Tibial artery (tissue), 4 donors: ENCODE results near the gene PLXNB1.

ENCODE experiments used
- DNase-seq, 2 donors: peaks; one replicate each; pipeline ENCODE4 v3.0.0-alpha.2; 2019
- H3K27ac ChIP-seq, 2 donors: fragments of 200-600 bp; sonication (generic) in 1 of 2; 1 replicate in 1 of 2; 2 replicates in 1 of 2; pipeline ENCODE4 v1.5.1; 2018 to 2019; ENCODE audit warnings: mild to moderate bottlenecking in 1 of 2
- H3K27me3 ChIP-seq, 2 donors: fragments of 200-600 bp; sonication (generic) in 1 of 2; one replicate each; pipeline versions ENCODE4 v1.5.1 to v1.6.0; 2016 to 2019
- H3K36me3 ChIP-seq, 3 donors: fragments of 200-600 bp; sonication (generic) in 2 of 3; one replicate each; pipeline ENCODE4 v1.5.1; 2016 to 2019; ENCODE audit warnings: mild to moderate bottlenecking in 2 of 3
- H3K4me1 ChIP-seq, 4 donors: fragments of 200-600 bp; sonication (generic) in 2 of 4; 1 replicate in 3 of 4; 2 replicates in 1 of 4; pipeline ENCODE4 v1.5.1; 2016 to 2019
- H3K4me3 ChIP-seq, 2 donors: fragments of 200-600 bp; sonication (generic) in 1 of 2; 1 replicate in 1 of 2; 2 replicates in 1 of 2; pipeline ENCODE4 v1.5.1; 2018 to 2019; ENCODE audit warnings: mild to moderate bottlenecking in 2 of 2
- H3K9me3 ChIP-seq, 3 donors: fragments of 200-600 bp; sonication (generic) in 1 of 3; one replicate each; pipeline ENCODE4 v1.5.1; 2016 to 2019
- CTCF ChIP-seq, 2 experiments: fragments of 200-600 bp in 1 of 2; fragments of 450-650 bp in 1 of 2; IDR thresholded peaks; one replicate each; pipeline ENCODE4 v1.5.1; 2017 to 2019; ENCODE audit warnings: antibody characterized with exemption in 2 of 2, mild to moderate bottlenecking in 1 of 2, moderate library complexity in 1 of 2
- intact Hi-C: fragments of 100-400 bp; cut with DNase I; formaldehyde crosslinking; loops from one replicate; pipeline ENCODE4 v1.15.0; 2023; ENCODE audit warnings: low total_unique reads

Gene PLXNB1

DNA sequence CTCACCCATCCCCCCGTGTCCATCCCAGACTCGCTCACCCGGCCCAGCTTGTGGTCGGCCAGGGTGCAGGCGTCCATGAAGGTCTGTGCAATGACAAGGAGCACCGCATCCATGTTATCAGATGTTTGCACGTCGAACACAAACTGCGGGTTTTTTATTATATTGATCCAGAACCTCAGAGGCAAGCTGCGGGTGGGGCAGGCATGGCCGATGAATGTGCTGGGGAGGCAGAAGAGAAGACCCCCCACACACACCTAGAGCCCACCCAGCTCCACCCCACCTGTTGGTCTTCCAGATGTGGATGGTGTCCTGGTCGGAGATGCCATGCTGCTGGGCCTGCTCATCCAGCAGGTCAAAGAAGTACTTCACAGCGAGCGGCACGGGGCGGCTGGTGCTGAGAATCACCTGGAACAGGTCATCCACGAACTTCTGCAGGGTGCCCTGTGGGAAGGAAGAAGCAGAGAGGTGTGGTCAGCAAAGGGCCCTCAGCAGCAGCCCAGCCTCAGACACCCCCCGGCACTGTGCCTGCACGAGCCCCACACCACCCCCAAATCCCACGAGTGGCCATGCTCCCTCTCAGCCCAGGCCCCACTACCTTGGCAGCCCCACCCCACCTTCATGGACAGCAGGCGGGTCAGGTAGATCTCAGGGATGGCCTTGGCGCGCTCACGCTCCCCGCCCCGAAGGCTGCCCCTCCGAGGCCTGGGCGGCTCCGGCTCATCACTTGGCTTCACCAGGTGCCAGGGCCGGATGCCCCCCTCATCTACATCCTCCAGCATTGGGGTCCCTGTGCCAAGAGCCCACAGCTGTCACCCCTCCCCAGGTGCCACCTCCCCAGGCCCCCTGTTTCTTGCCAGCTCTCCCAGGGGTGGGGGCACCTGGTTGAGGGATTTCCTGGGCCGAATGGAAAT is 20.3 kb downstream of the PLXNB1 start:
- Histone ChIP-seq H3K4me3 (no peak overlapping the region), H3K27ac (peak overlapping the region; percentile 84 to 85), H3K27me3 (no peaks in the 10 kb centered on the region), H3K4me1 (peaks cover 0 to 37% (median 22%) of the 10 kb centered on the region in 4 donors), H3K36me3 (peaks cover 87 to 100% (median 99%) of the 10 kb centered on the region in 3 donors), H3K9me3 (no peaks in the 10 kb centered on the region)
- TF ChIP-seq CTCF (IDR thresholded peaks at IDR 0.05): no peak
- intact Hi-C loops: no loop called here
- peak; percentile 16 to 64 for DNase-seq

DNA sequence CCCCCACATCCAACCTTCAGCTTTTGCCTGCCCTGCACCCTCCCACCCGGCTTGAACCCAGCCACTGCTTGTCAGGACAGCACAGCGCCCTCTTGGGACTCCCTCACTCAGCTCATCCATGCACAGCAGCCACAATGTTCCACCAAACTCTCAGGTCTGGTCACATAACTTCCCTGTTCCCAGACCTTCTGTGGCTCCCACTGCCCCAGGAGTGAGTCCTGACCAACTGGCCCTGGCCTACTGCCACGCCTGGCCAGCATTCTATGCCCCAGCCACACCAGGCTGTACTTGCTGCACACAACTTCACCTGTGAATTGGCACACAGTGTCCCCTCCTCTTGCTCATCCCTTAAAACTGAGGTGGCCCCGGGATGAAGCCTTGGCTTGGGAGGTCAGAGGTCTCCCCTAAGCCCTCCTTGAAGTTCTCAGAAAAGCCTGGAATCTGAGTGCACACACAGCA is 21.0 kb downstream of the PLXNB1 start:
- Histone ChIP-seq H3K27me3 (no peaks in the 10 kb centered on the region), H3K9me3 (no peaks in the 10 kb centered on the region), H3K36me3 (peaks cover 86 to 100% (median 99%) of the 10 kb centered on the region in 3 donors), H3K4me3 (no peak overlapping the region), H3K4me1 (peaks cover 0 to 37% (median 24%) of the 10 kb centered on the region in 4 donors), H3K27ac (peak overlapping the region; percentile 84 to 85)
- DNase-seq: peak; percentile 18 to 63
- no peak for TF ChIP-seq CTCF (IDR thresholded peaks at IDR 0.05)
- intact Hi-C loops: no loop called here

DNA sequence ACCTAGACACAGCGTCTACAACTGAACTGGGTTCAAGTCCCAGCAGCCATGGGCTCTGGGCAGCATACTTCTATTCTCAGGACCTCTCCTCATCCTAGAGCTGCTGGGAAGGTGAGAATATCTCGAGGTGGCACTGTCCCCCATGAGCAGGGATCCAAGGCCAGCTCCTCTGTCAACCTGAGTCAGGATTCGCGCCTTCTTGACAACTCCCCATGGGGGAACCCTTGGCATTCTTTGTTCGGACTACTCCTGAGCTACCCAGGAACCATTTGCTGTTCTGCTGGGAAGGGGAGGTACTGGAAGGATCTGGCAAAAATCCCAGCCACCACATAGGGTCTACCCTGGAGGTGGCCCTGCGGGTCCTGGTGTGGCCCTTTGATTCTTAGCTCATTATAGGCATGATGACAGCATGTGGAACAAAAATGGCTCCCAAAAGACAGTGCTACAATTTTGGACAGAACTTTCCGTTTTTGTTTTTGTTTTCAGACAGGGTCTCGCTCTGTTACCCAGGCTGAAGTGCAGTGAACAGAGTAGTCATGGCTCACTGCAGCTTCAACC is 22.3 kb downstream of the PLXNB1 start:
- intact Hi-C loops: no loop called here
- H3K27me3 ChIP-seq: no peaks in the 10 kb centered on the region

GRCh38 chr3:48406443-48407431 is 23.1 kb downstream of the PLXNB1 start:
- H3K27me3 ChIP-seq: no peaks in the 10 kb centered on the region
- DNase-seq: peak; percentile 19 to 63
- intact Hi-C loops: no loop called here
- H3K27ac ChIP-seq: peak overlapping the region; percentile 84 to 85
- no peaks in the 10 kb centered on the region for H3K9me3 ChIP-seq
- no peak overlapping the region for H3K4me3 ChIP-seq
- peaks cover 71 to 91% (median 89%) of the 10 kb centered on the region in 3 donors for H3K36me3 ChIP-seq
- TF ChIP-seq CTCF (IDR thresholded peaks at IDR 0.05): no peak
- peaks cover 0 to 44% (median 38%) of the 10 kb centered on the region in 4 donors for H3K4me1 ChIP-seq

More for the DNA sequence above, 22.3 kb downstream of the PLXNB1 start:
- Histone ChIP-seq H3K9me3 (no peaks in the 10 kb centered on the region), H3K4me1 (peaks cover 0 to 37% (median 31%) of the 10 kb centered on the region in 4 donors), H3K36me3 (peaks cover 80 to 100% (median 98%) of the 10 kb centered on the region in 3 donors), H3K4me3 (no peak overlapping the region), H3K27ac (peak overlapping the region; percentile 84 to 85)
- DNase-seq: peak; percentile 13 to 38
- TF ChIP-seq CTCF (IDR thresholded peaks at IDR 0.05): no peak

DNA sequence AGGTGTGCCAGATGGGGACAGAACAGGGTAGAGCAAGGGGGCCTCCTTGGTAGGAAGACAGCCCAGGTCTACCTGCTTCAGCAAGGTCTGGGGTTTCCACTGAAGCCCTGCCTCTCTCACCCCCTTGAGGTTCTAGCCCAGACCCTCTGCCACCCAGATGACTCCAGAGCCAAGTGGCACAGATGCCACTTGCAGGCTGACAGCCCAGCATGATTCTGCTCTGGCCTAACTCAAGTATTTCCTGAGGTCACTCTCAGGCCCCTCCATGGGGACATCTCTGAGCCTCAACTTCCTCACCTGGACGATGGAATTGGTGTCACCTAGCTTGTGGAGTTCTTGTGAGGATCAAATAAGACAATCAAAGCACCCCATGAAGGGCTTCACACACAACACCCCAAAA is 23.9 kb downstream of the PLXNB1 start:
- H3K4me1 ChIP-seq: peaks cover 0 to 51% (median 45%) of the 10 kb centered on the region in 4 donors
- no peaks in the 10 kb centered on the region for H3K9me3 ChIP-seq
- peaks cover 63 to 84% (median 82%) of the 10 kb centered on the region in 3 donors for H3K36me3 ChIP-seq
- intact Hi-C loops: no loop called here
- no peak overlapping the region for H3K4me3 ChIP-seq
- peak overlapping the region; percentile 84 to 85 for H3K27ac ChIP-seq
- TF ChIP-seq CTCF (IDR thresholded peaks at IDR 0.05): no peak
- DNase-seq: peak in 1 of 2 donors; percentile 65
- H3K27me3 ChIP-seq: no peaks in the 10 kb centered on the region
